NCI-H524 (cell line): Measurements from ENCODE around the gene FAM90A1.
"Not testable (repeated sequence)": the region's sequence is repeated elsewhere in the genome, so short reads cannot be mapped to it uniquely, and the experiment has no call there.

Experiments
- DNase-seq, 2 experiments: peaks; one replicate each; lab custom pipeline; 2025; lab: John Stamatoyannopoulos, UW

Gene FAM90A1

GRCh38 chr12:8226992-8227731 is at the start of gene FAM90A1:
TSS of gene FAM90A1 (minus strand) at chr12:8227618. CDS start at chr12:8224832, 2,786 bp downstream.
- not testable (repeated sequence) for DNase-seq

- DNase-seq = not testable (repeated sequence)
These were observed 49.0 kb upstream of the FAM90A1 start for GRCh38 chr12:8276397-8276796.

- DNase-seq = not testable (repeated sequence)
These were observed 39.3 kb upstream of the FAM90A1 start for GRCh38 chr12:8266706-8267105.

- not testable (repeated sequence) for DNase-seq
These were observed 36.8 kb upstream of the FAM90A1 start for GRCh38 chr12:8264236-8264635.

GRCh38 chr12:8261111-8261554 is 33.7 kb upstream of the FAM90A1 start:
- DNase-seq = peak; percentile 20 to 61

- not testable (repeated sequence) for DNase-seq
These were observed 28.9 kb upstream of the FAM90A1 start for GRCh38 chr12:8256356-8256755.

- DNase-seq = not testable (repeated sequence)
These were observed 27.3 kb upstream of the FAM90A1 start for GRCh38 chr12:8254705-8255104.

- not testable (repeated sequence) for DNase-seq
These were observed 24.8 kb upstream of the FAM90A1 start for GRCh38 chr12:8252056-8252818.

- DNase-seq = not testable (repeated sequence)
These were observed 24.2 kb upstream of the FAM90A1 start for GRCh38 chr12:8251616-8252015.

GRCh38 chr12:8246941-8247535 is 19.6 kb upstream of the FAM90A1 start:
- not testable (repeated sequence) for DNase-seq

- DNase-seq = peak in 1 of 2 experiments; percentile 57
These were observed 16.3 kb upstream of the FAM90A1 start for GRCh38 chr12:8243682-8244161.

GRCh38 chr12:8242880-8243681 is 15.7 kb upstream of the FAM90A1 start:
- DNase-seq = peak; percentile 85 to 90

GRCh38 chr12:8242622-8242879 is 15.1 kb upstream of the FAM90A1 start:
- not testable (repeated sequence) for DNase-seq

- peak in 1 of 2 experiments; percentile 29 for DNase-seq
These were observed 14.7 kb upstream of the FAM90A1 start for GRCh38 chr12:8241917-8242621.

GRCh38 chr12:8240340-8241114 is 13.1 kb upstream of the FAM90A1 start:
- not testable (repeated sequence) for DNase-seq

- DNase-seq = not testable (repeated sequence)
These were observed 9.6 kb upstream of the FAM90A1 start for GRCh38 chr12:8237031-8237430.

GRCh38 chr12:8235316-8236157 is 8.1 kb upstream of the FAM90A1 start:
- not testable (repeated sequence) for DNase-seq

GRCh38 chr12:8234746-8235145 is 7.3 kb upstream of the FAM90A1 start:
- DNase-seq = not testable (repeated sequence)

- peak in 1 of 2 experiments; percentile 30 for DNase-seq
These were observed 6.6 kb upstream of the FAM90A1 start for GRCh38 chr12:8233935-8234495.
